ENCODE results near the gene SLC5A5. TPM values are rescaled to one million over a fixed set of nuclear protein-coding genes. Genes with fewer than 3 reads are reported as not detected.

The SLC5A5 gene
- total RNA-seq, 6 experiments from 2014 or later = not detected

- no peaks in the 10 kb centered on the region for H3K27me3 ChIP-seq
- intact Hi-C loops (cut with DNase I) = no loop called here
- peaks cover 0 to 8% (median 3%) of the 10 kb centered on the region in 4 donors for H3K4me1 ChIP-seq
- no peak overlapping the region for H3K27ac ChIP-seq
- peaks cover 0 to 6% (median 0%) of the 10 kb centered on the region in 4 donors for H3K36me3 ChIP-seq
- H3K4me3 ChIP-seq = no peak overlapping the region
- WGBS (ENCODE audit: insufficient coverage, low coverage, low lambda C conversion rate, missing lambda C conversion rate) = 82% methylated on average over 2 of the region's 9 CpGs
- ATAC-seq (no peak), DNase-seq (no peak)
- no peaks in the 10 kb centered on the region for H3K9me3 ChIP-seq
- TF ChIP-seq, protein P1, sequence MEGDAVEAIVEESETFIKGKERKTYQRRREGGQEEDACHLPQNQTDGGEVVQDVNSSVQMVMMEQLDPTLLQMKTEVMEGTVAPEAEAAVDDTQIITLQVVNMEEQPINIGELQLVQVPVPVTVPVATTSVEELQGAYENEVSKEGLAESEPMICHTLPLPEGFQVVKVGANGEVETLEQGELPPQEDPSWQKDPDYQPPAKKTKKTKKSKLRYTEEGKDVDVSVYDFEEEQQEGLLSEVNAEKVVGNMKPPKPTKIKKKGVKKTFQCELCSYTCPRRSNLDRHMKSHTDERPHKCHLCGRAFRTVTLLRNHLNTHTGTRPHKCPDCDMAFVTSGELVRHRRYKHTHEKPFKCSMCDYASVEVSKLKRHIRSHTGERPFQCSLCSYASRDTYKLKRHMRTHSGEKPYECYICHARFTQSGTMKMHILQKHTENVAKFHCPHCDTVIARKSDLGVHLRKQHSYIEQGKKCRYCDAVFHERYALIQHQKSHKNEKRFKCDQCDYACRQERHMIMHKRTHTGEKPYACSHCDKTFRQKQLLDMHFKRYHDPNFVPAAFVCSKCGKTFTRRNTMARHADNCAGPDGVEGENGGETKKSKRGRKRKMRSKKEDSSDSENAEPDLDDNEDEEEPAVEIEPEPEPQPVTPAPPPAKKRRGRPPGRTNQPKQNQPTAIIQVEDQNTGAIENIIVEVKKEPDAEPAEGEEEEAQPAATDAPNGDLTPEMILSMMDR (IDR thresholded peaks at IDR 0.05) = no peak
- no peak for TF ChIP-seq POLR2A (IDR thresholded peaks at IDR 0.05)
These were observed 65.7 kb downstream of the SLC5A5 start for GRCh38 chr19:17937371-17937900.

- no peaks in the 10 kb centered on the region for H3K9me3 ChIP-seq
- DNase-seq (peak; percentile 70 to 78 (median 77)), ATAC-seq (peak; percentile 89 to 97 (median 90))
- H3K4me1 ChIP-seq = peaks cover 0 to 8% (median 3%) of the 10 kb centered on the region in 4 donors
- WGBS (ENCODE audit: insufficient coverage, low coverage, low lambda C conversion rate, missing lambda C conversion rate) = 65% methylated on average over 5 of the region's 7 CpGs
- H3K4me3 ChIP-seq = no peak overlapping the region
- H3K27ac ChIP-seq = no peak overlapping the region
- TF ChIP-seq, protein P1 (IDR thresholded peaks at IDR 0.05) = peak; percentile 87 to 95 (median 92)
- TF ChIP-seq POLR2A (IDR thresholded peaks at IDR 0.05) = no peak
- H3K27me3 ChIP-seq = no peaks in the 10 kb centered on the region
- intact Hi-C loops (cut with DNase I) = loop anchor here in 1 of 2 donors (2.0 kb wide), 1 partner anchor 59 kb away; no protein-coding TSS in a partner anchor
- peaks cover 0 to 6% (median 0%) of the 10 kb centered on the region in 4 donors for H3K36me3 ChIP-seq
These were observed 66.5 kb downstream of the SLC5A5 start for GRCh38 chr19:17938092-17938845.

DNA sequence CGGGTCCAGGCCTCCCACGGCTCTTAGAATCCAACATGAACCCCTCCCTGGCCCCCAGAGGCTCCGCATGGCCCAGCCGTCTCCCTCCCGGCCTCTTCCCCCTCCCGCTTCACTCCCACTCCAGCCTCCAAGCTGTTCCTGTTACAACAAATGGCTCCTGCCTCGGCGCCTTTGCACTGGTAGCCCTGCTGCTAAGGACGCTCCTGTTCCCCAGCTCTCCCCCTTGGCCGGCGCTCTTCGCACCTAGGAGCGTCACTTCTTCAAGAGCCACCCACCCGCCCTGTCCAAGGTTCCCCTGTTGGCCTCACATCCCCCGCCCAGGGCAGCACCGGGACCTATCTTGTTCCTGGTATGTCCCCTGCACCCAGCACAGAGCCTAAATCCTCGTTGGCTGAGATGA, 70.4 kb downstream of the SLC5A5 start:
- ATAC-seq (no peak), DNase-seq (no peak)
- H3K4me3 ChIP-seq = no peak overlapping the region
- intact Hi-C loops (cut with DNase I) = loop anchor here in 1 of 2 donors (5.0 to 10.0 kb wide), 2 partner anchors 50 to 123 kb away; no protein-coding TSS in a partner anchor
- no peak overlapping the region for H3K27ac ChIP-seq
- TF ChIP-seq, protein P1 (IDR thresholded peaks at IDR 0.05) = no peak
- no peak for TF ChIP-seq POLR2A (IDR thresholded peaks at IDR 0.05)
- 92% methylated on average over 12 of the region's 17 CpGs for WGBS (ENCODE audit: insufficient coverage, low coverage, low lambda C conversion rate, missing lambda C conversion rate)
- H3K36me3 ChIP-seq = peaks cover 0 to 6% (median 0%) of the 10 kb centered on the region in 4 donors
- H3K4me1 ChIP-seq = peaks cover 0 to 1% (median 0%) of the 10 kb centered on the region in 4 donors
- no peaks in the 10 kb centered on the region for H3K9me3 ChIP-seq
- H3K27me3 ChIP-seq = no peaks in the 10 kb centered on the region

DNA sequence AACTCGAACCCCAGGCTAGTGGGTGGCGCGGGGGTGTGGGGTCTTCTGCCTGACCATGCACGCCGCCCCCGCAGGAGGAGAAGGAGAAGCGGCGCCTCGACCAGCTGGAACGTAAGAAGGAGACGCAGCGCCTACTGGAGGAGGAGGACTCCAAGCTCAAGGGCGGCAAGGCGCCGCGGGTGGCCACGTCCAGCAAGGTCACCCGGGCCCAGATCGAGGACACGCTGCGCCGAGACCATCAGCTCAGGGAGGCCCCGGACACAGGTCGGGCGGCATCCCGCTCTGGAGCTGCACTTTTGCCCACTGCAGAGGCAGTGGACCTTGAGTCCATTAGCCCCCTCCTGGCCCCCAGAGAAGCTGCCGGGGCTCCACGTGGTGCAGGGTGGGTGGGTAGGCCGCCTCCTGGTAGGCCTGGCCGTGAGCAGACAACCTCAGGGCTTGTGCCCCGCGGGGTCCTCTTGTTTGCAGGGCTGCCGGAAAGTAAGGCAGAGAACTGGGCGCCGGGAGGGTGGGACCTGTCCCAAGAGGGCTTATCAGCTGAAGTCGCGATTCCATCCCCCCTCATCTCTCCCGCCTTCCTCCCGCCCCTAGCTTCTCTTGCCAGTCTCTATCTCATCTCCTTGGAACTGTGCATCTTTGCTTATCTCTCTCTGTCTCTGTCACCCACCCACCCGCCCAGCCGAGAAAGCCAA, 71.0 kb downstream of the SLC5A5 start:
- no peak for ATAC-seq
- no peak overlapping the region for H3K4me3 ChIP-seq
- TF ChIP-seq, protein P1 (IDR thresholded peaks at IDR 0.05) = no peak
- TF ChIP-seq POLR2A (IDR thresholded peaks at IDR 0.05) = no peak
- peaks cover 0 to 5% (median 0%) of the 10 kb centered on the region in 4 donors for H3K4me1 ChIP-seq
- intact Hi-C loops (cut with DNase I) = loop anchor here in 1 of 2 donors (5.0 to 10.0 kb wide), 2 partner anchors 50 to 122 kb away; no protein-coding TSS in a partner anchor
- H3K27ac ChIP-seq = no peak overlapping the region
- peaks cover 0 to 6% (median 0%) of the 10 kb centered on the region in 4 donors for H3K36me3 ChIP-seq
- WGBS (ENCODE audit: insufficient coverage, low coverage, low lambda C conversion rate, missing lambda C conversion rate) = 78% methylated on average over 13 of the region's 41 CpGs
- H3K9me3 ChIP-seq = no peaks in the 10 kb centered on the region
- no peaks in the 10 kb centered on the region for H3K27me3 ChIP-seq
- no peak for DNase-seq
